Testis (tissue), 2 donors: ENCODE measurements around the gene AS3MT.

Source experiments
- CTCF ChIP-seq, 3 experiments: fragments of 450-650 bp in 2 of 3; fragments of 200-600 bp in 1 of 3; sonication (generic) in 1 of 3; IDR thresholded peaks; one replicate each; pipeline ENCODE4 v1.5.1; 2016 to 2019; ENCODE audit warnings: antibody characterized with exemption in 3 of 3, mild to moderate bottlenecking in 2 of 3, moderate library complexity in 1 of 3
- POLR2A ChIP-seq: fragments of 450-650 bp; IDR thresholded peaks from one replicate; pipeline ENCODE4 v1.6.1; 2017; ENCODE audit warnings: antibody characterized with exemption, mild to moderate bottlenecking, moderate library complexity

- TF ChIP-seq POLR2A (no peak), CTCF (IDR thresholded peaks at IDR 0.05) (no peak)
Observed at GRCh38 chr10:102927311-102928010, 58.2 kb downstream of the AS3MT start.
